ENCODE measurements around the gene SLC9A9. TPM values are rescaled to one million over a fixed set of nuclear protein-coding genes. Genes with fewer than 3 reads are reported as not detected.
"Not testable (repeated sequence)": the region's sequence is repeated elsewhere in the genome, so short reads cannot be mapped to it uniquely, and the experiment has no call there.

SLC9A9 gene
- total RNA-seq, 1 donor from 2014 or later = 3.5 TPM

DNA sequence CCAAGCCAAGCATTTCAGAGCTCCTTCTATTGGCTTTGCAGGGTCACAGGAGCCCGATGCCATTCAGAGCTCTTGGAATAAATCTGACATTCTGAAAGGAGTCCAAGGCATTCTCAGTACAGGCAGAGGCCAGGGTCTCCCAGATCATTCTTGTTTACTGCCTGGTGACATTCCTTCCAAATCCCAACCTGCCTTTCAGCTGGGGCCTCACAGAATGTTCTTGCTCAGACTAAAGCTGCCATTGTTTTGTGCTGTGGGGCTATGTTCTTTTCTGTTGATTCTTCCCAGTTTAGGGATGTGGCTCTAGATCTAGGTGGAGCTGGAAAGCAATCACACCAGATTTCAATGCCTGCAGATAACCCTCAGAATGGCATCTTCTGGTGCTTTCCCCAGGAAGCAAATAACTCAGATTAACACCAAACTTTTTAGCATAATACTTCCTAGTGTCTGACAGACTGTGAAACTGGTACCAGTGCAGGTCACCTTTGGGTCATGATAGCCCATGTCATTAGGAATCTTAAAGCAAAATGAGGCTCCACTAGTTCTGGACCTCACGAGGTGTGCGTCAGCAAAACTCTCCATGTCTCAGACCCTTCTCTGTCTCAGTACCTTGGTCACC is 561.8 kb downstream of the SLC9A9 start:
- no peak for DNase-seq (ENCODE audit: extremely low spot score, unreplicated experiment)
- H3K4me3 Mint-ChIP-seq (ENCODE audit: unreplicated experiment) = no peak overlapping the region
- H3K9me3 Mint-ChIP-seq (ENCODE audit: unreplicated experiment) = no peaks in the 10 kb centered on the region
- peaks cover 2% of the 10 kb centered on the region for H3K27me3 Mint-ChIP-seq (ENCODE audit: unreplicated experiment)
- TF ChIP-seq, protein P1, sequence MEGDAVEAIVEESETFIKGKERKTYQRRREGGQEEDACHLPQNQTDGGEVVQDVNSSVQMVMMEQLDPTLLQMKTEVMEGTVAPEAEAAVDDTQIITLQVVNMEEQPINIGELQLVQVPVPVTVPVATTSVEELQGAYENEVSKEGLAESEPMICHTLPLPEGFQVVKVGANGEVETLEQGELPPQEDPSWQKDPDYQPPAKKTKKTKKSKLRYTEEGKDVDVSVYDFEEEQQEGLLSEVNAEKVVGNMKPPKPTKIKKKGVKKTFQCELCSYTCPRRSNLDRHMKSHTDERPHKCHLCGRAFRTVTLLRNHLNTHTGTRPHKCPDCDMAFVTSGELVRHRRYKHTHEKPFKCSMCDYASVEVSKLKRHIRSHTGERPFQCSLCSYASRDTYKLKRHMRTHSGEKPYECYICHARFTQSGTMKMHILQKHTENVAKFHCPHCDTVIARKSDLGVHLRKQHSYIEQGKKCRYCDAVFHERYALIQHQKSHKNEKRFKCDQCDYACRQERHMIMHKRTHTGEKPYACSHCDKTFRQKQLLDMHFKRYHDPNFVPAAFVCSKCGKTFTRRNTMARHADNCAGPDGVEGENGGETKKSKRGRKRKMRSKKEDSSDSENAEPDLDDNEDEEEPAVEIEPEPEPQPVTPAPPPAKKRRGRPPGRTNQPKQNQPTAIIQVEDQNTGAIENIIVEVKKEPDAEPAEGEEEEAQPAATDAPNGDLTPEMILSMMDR (IDR thresholded peaks at IDR 0.05) = no peak
- peaks cover under 1% of the 10 kb centered on the region for H3K4me1 Mint-ChIP-seq (ENCODE audit: unreplicated experiment)
- H3K36me3 Mint-ChIP-seq (ENCODE audit: unreplicated experiment) = no peaks in the 10 kb centered on the region
- H3K27ac Mint-ChIP-seq (ENCODE audit: unreplicated experiment) = no peak overlapping the region

DNA sequence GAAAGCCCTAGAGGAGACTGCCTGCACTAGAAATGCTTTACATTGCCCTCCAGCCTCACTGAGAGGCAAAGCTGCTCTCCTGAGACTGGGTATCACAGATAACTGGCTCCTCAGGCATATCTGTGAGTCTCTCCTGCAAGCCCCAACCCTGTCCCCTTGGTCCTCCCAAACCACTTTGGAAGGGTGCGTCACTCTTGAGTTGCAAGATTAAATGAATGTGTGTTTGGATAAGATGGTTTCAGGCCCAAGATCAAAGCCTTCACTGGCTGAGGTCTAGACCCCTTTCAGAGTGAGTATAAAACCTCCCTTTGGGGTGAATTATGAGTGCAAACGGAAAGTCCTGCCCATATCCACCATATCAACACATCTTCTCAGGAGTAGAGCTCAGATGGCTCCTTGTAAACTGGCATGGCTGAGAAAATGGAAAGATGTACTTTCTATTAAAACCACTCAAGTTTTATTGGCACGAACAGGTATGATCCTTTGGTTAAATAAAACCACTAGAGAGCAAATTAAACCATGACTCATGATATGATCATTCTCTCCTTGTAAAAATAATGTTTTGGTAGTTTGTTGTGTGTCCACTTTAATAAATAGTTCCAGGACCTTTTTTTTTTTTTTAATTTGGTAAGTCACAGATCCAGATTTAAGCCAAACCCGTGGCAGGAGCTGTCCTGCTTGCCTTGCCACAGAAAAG is 564.7 kb downstream of the SLC9A9 start:
- Mint-ChIP-seq H3K27ac (ENCODE audit: unreplicated experiment) (no peak overlapping the region), H3K4me1 (ENCODE audit: unreplicated experiment) (no peaks in the 10 kb centered on the region), H3K27me3 (ENCODE audit: unreplicated experiment) (peaks cover 2% of the 10 kb centered on the region), H3K4me3 (ENCODE audit: unreplicated experiment) (no peak overlapping the region), H3K36me3 (ENCODE audit: unreplicated experiment) (no peaks in the 10 kb centered on the region), H3K9me3 (ENCODE audit: unreplicated experiment) (no peaks in the 10 kb centered on the region)
- no peak for DNase-seq (ENCODE audit: extremely low spot score, unreplicated experiment)
- TF ChIP-seq, protein P1 (IDR thresholded peaks at IDR 0.05) = no peak

DNA sequence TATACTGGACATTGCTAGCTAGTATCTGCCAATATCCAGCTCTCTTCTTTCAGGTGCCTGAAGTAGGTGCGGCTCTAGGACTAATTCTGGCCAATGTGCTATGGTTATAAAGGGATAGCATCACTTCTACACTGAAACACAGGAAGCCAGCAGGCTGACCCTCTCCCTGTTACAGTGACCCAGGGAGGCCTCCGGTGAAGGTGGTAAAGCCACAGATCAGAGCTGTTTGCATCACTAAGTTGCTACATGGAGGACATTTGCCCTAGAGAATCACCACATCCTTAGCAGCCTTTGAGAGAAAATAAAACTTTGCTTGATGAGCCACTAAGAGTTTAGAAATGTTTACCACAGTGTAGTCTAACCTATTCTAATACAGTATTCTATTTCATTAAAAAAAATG is 567.3 kb downstream of the SLC9A9 start:
- TF ChIP-seq, protein P1 (IDR thresholded peaks at IDR 0.05) = no peak
- DNase-seq (ENCODE audit: extremely low spot score, unreplicated experiment) = no peak
- H3K27ac Mint-ChIP-seq (ENCODE audit: unreplicated experiment) = no peak overlapping the region
- H3K27me3 Mint-ChIP-seq (ENCODE audit: unreplicated experiment) = peaks cover 2% of the 10 kb centered on the region
- no peak overlapping the region for H3K4me3 Mint-ChIP-seq (ENCODE audit: unreplicated experiment)
- H3K9me3 Mint-ChIP-seq (ENCODE audit: unreplicated experiment) = no peaks in the 10 kb centered on the region
- H3K4me1 Mint-ChIP-seq (ENCODE audit: unreplicated experiment) = peaks cover 7% of the 10 kb centered on the region
- no peaks in the 10 kb centered on the region for H3K36me3 Mint-ChIP-seq (ENCODE audit: unreplicated experiment)

DNA sequence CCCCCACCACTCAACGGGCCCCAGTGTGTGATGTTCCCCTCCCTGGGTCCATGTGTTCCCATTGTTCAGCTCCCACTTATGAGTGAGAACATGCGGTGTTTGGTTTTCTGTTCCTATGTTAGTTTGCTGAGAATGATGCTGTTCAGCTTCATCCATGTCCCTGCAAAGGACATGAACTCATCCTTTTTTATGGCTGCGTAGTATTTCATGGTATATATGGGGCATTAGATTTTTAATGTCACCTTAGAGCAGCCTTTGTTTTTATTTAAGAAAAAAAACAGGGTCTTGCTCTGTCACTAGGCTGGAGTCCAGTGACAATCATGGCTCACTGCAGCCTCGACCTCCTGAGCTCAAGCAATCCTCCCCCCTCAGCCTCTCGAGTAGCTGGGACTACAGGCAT is 568.7 kb downstream of the SLC9A9 start:
- H3K27me3 Mint-ChIP-seq (ENCODE audit: unreplicated experiment); H3K27ac Mint-ChIP-seq (ENCODE audit: unreplicated experiment); H3K4me1 Mint-ChIP-seq (ENCODE audit: unreplicated experiment); H3K4me3 Mint-ChIP-seq (ENCODE audit: unreplicated experiment); H3K9me3 Mint-ChIP-seq (ENCODE audit: unreplicated experiment); H3K36me3 Mint-ChIP-seq (ENCODE audit: unreplicated experiment); DNase-seq (ENCODE audit: extremely low spot score, unreplicated experiment): not testable (repeated sequence)

DNA sequence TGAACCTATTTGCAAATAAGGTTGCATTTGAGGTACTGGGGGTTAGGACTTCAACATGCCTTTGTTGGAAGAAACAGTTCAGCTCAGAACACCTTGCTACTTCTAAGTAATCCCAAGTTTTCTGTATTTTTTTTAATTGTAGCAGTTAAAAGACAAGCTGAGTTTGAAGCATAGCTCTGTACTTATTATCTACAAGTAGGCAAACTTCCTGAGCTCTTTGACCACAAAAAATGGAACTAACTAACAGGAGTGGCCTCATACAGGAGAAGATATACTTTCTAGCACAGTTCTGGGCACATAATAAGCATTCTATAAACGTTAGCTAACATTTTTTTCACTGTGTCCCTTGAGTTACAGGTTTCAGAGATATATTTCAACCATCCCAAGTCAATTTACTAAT is 569.5 kb downstream of the SLC9A9 start:
- DNase-seq (ENCODE audit: extremely low spot score, unreplicated experiment) = no peak
- Mint-ChIP-seq H3K36me3 (ENCODE audit: unreplicated experiment) (peaks cover 3% of the 10 kb centered on the region), H3K4me3 (ENCODE audit: unreplicated experiment) (no peak overlapping the region), H3K4me1 (ENCODE audit: unreplicated experiment) (peaks cover 7% of the 10 kb centered on the region), H3K9me3 (ENCODE audit: unreplicated experiment) (no peaks in the 10 kb centered on the region), H3K27me3 (ENCODE audit: unreplicated experiment) (no peaks in the 10 kb centered on the region), H3K27ac (ENCODE audit: unreplicated experiment) (no peak overlapping the region)
- TF ChIP-seq, protein P1 (IDR thresholded peaks at IDR 0.05) = no peak

Measured in osteocyte (in vitro differentiated cells).